H1 (cell line): Measurements from ENCODE around the gene RAP1GAP. TPM values are rescaled to one million over a fixed set of nuclear protein-coding genes. Genes with fewer than 3 reads are reported as not detected.

Experiments
- CTCF ChIA-PET: fragments of 300-600 bp; sonication (Branson Sonifier 250); formaldehyde crosslinking; loops from one replicate; lab custom pipeline; 2021; ENCODE audit not compliant: partially characterized antibody; lab: Charles Lee
- POLR2A ChIA-PET: fragments of 300-600 bp; sonication (Branson Sonifier 250); formaldehyde crosslinking; loops from one replicate; lab custom pipeline; 2021; ENCODE audit warnings: inconsistent platforms; ENCODE audit not compliant: partially characterized antibody; lab: Charles Lee
- DNase-seq, 2 experiments: peaks; one replicate each; pipeline versions ENCODE4 v3.0.0 to v3.0.0-alpha.2; 2010 to 2022; ENCODE audit warnings: low spot score in 2 of 2, low read depth in 1 of 2, mixed read lengths in 1 of 2
- FAIRE-seq: peaks from 2 replicates; lab custom pipeline; 2011; peaks lifted over from hg19 to GRCh38; lab: Jason Lieb, UNC
- H2AFZ ChIP-seq: 2 replicates; pipeline ENCODE4 v1.8.1; 2012; ENCODE audit warnings: low read length, inconsistent platforms
- H2AK5ac ChIP-seq: 2 replicates; pipeline ENCODE4 v1.6.1; 2013; ENCODE audit warnings: low read depth, low read length
- H2BK120ac ChIP-seq: replicated peaks from 2 replicates; pipeline ENCODE3; 2013; ENCODE audit warnings: low read depth, low read length, inconsistent platforms
- H2BK12ac ChIP-seq: 2 replicates; pipeline ENCODE4 v1.6.1; 2013; ENCODE audit warnings: low read depth, low read length
- H2BK15ac ChIP-seq: 2 replicates; pipeline ENCODE4 v1.6.1; 2013; ENCODE audit warnings: low read length
- H2BK20ac ChIP-seq: 2 replicates; pipeline ENCODE4 v1.6.1; 2013; ENCODE audit warnings: low read length
- H2BK5ac ChIP-seq: 2 replicates; pipeline ENCODE4 v1.6.1; 2013; ENCODE audit warnings: low read depth, low read length
- H3K14ac ChIP-seq: 2 replicates; pipeline ENCODE4 v1.6.1; 2013; ENCODE audit warnings: inconsistent platforms; ENCODE audit not compliant: insufficient read length
- H3K18ac ChIP-seq: 2 replicates; pipeline ENCODE4 v1.6.1; 2013; ENCODE audit warnings: low read length; ENCODE audit errors: extremely low read depth
- H3K23ac ChIP-seq: 2 replicates; pipeline ENCODE4 v1.6.1; 2013; ENCODE audit warnings: inconsistent platforms; ENCODE audit not compliant: insufficient read length
- H3K23me2 ChIP-seq: 2 replicates; pipeline ENCODE4 v1.6.1; 2013; ENCODE audit warnings: low read depth, low read length
- H3K27ac ChIP-seq: 2 replicates; pipeline ENCODE4 v1.6.1; 2011; ENCODE audit warnings: low read depth, low read length, inconsistent platforms
- H3K27me3 ChIP-seq, 4 experiments: replicated peaks in 1 of 4; 1 replicate in 1 of 4; 2 replicates in 3 of 4; pipeline versions ENCODE4 v1.6.1 to v1.8.1; 2011 to 2013; ENCODE audit warnings: low read length in 3 of 4, mild to moderate bottlenecking in 3 of 4, inconsistent platforms in 2 of 4, mixed read lengths in 2 of 4, moderate library complexity in 1 of 4; ENCODE audit not compliant: control insufficient read depth in 3 of 4, insufficient read depth in 3 of 4; ENCODE audit errors: extremely low read depth in 1 of 4
- H3K36me3 ChIP-seq, 4 experiments: 2 replicates each; pipeline versions ENCODE4 v1.6.1 to v1.8.1; 2011 to 2013; ENCODE audit warnings: mild to moderate bottlenecking in 4 of 4, low read length in 3 of 4, moderate library complexity in 2 of 4, control low read depth in 1 of 4, inconsistent platforms in 1 of 4; ENCODE audit not compliant: insufficient read depth in 4 of 4, control insufficient read depth in 2 of 4
- H3K4ac ChIP-seq: replicated peaks from 2 replicates; pipeline ENCODE3; 2013; ENCODE audit warnings: low read length, low read depth, mixed read lengths, inconsistent platforms; ENCODE audit not compliant: insufficient read length
- H3K4me1 ChIP-seq, 4 experiments: replicated peaks in 1 of 4; 1 replicate in 1 of 4; 2 replicates in 3 of 4; pipeline versions ENCODE4 v1.6.1 to v1.8.1; 2011 to 2013; ENCODE audit warnings: low read length in 3 of 4, inconsistent platforms in 2 of 4, mixed read lengths in 1 of 4; ENCODE audit not compliant: insufficient read depth in 4 of 4, control insufficient read depth in 3 of 4
- H3K4me2 ChIP-seq, 2 experiments: 2 replicates each; pipeline versions ENCODE4 v1.6.1 to v1.8.1; 2011 to 2013; ENCODE audit warnings: low read depth in 2 of 2, low read length in 2 of 2, control low read depth in 1 of 2, inconsistent platforms in 1 of 2, mild to moderate bottlenecking in 1 of 2; ENCODE audit not compliant: insufficient read depth in 1 of 2
- H3K4me3 ChIP-seq, 4 experiments: fragments of 200-600, 300-600 bp in 1 of 4; sonication (generic), shearing (Covaris generic), sonication (Bioruptor Twin) in 1 of 4; 2 replicates each; pipeline versions ENCODE4 v1.5.1 to v1.8.1; 2011 to 2016; ENCODE audit warnings: low read length in 4 of 4, low read depth in 3 of 4, control low read depth in 2 of 4, inconsistent platforms in 2 of 4, mild to moderate bottlenecking in 2 of 4, mixed read lengths in 1 of 4, moderate library complexity in 1 of 4; ENCODE audit not compliant: insufficient read depth in 2 of 4; ENCODE audit errors: extremely low read depth in 1 of 4
- H3K56ac ChIP-seq: replicated peaks from 2 replicates; pipeline ENCODE3; 2013; ENCODE audit warnings: low read depth, mild to moderate bottlenecking, mixed read lengths, low read length, inconsistent platforms; ENCODE audit not compliant: insufficient read length
- H3K79me1 ChIP-seq: 2 replicates; pipeline ENCODE4 v1.6.1; 2013; ENCODE audit warnings: low read depth, low read length, control low read depth
- H3K79me2 ChIP-seq, 2 experiments: 2 replicates each; pipeline versions ENCODE4 v1.6.1 to v1.8.1; 2012 to 2013; ENCODE audit warnings: low read length in 2 of 2, mild to moderate bottlenecking in 2 of 2, inconsistent platforms in 1 of 2; ENCODE audit not compliant: insufficient read depth in 2 of 2, control insufficient read depth in 1 of 2
- H3K9ac ChIP-seq, 4 experiments: replicated peaks in 1 of 4; 1 replicate in 1 of 4; 2 replicates in 3 of 4; pipeline versions ENCODE4 v1.6.1 to v1.8.1; 2011 to 2013; ENCODE audit warnings: low read depth in 3 of 4, low read length in 3 of 4, control low read depth in 2 of 4, mild to moderate bottlenecking in 2 of 4, moderate library complexity in 2 of 4, inconsistent platforms in 1 of 4; ENCODE audit errors: extremely low read depth in 1 of 4
- H3K9me3 ChIP-seq, 2 experiments: 2 replicates each; pipeline versions ENCODE4 v1.6.1 to v1.8.1; 2012 to 2013; ENCODE audit warnings: mild to moderate bottlenecking in 2 of 2, moderate library complexity in 2 of 2, control low read depth in 1 of 2, inconsistent platforms in 1 of 2, low read depth in 1 of 2, low read length in 1 of 2, mixed read lengths in 1 of 2; ENCODE audit not compliant: insufficient read depth in 2 of 2
- H4K20me1 ChIP-seq, 2 experiments: replicated peaks in 1 of 2; 2 replicates each; pipeline versions ENCODE3 to v1.8.1; 2011 to 2013; ENCODE audit warnings: inconsistent platforms in 2 of 2, low read length in 2 of 2, mild to moderate bottlenecking in 1 of 2; ENCODE audit not compliant: insufficient read depth in 2 of 2, control insufficient read depth in 1 of 2
- H4K5ac ChIP-seq: 2 replicates; pipeline ENCODE4 v1.6.1; 2013; ENCODE audit warnings: low read length, low read depth, mixed read lengths, inconsistent platforms; ENCODE audit not compliant: insufficient read length
- H4K8ac ChIP-seq: 2 replicates; pipeline ENCODE4 v1.8.0; 2013; ENCODE audit warnings: mild to moderate bottlenecking, moderate library complexity, low read length, inconsistent platforms; ENCODE audit not compliant: insufficient read depth; ENCODE audit errors: extremely low read depth
- H4K91ac ChIP-seq: replicated peaks from 2 replicates; pipeline ENCODE3; 2013; ENCODE audit warnings: low read length, mixed read lengths, inconsistent platforms; ENCODE audit not compliant: insufficient read length
- CTCF ChIP-seq, 3 experiments: IDR thresholded peaks; 1 replicate in 2 of 3; 2 replicates in 1 of 3; pipeline versions ENCODE4 v1.5.1 to v1.6.1; 2011; ENCODE audit warnings: low read length in 3 of 3, mild to moderate bottlenecking in 3 of 3, inconsistent platforms in 2 of 3, low read depth in 1 of 3, moderate library complexity in 1 of 3; ENCODE audit not compliant: insufficient read depth in 1 of 3; ENCODE audit errors: control extremely low read depth in 1 of 3
- E2F6 ChIP-seq: IDR thresholded peaks from 2 replicates; pipeline ENCODE4 v1.6.1; 2012; ENCODE audit warnings: inconsistent platforms
- MAFK ChIP-seq: IDR thresholded peaks from 2 replicates; pipeline ENCODE4 v1.6.1; 2012; ENCODE audit warnings: low read depth, mild to moderate bottlenecking, improper control_type of control experiment, low read length
- RFX5 ChIP-seq: IDR thresholded peaks from 2 replicates; pipeline ENCODE4 v1.6.1; 2011; ENCODE audit warnings: low read depth, low read length, improper control_type of control experiment, borderline replicate concordance
- TAF1 ChIP-seq: IDR thresholded peaks from 2 replicates; pipeline ENCODE4 v1.6.1; 2011; ENCODE audit warnings: mild to moderate bottlenecking, low read depth, low read length
- WGBS, 2 experiments: shearing (Covaris generic) in 1 of 2; methylation state at CpG; one replicate each; pipeline versions ENCODE4 v1.1.6 to v1.1.7; 2013 to 2015; ENCODE audit warnings: low lambda C conversion rate in 2 of 2, mixed read lengths in 2 of 2, inconsistent platforms in 1 of 2, low coverage in 1 of 2, missing lambda C conversion rate in 1 of 2; ENCODE audit not compliant: insufficient replicate concordance in 2 of 2, insufficient coverage in 1 of 2, insufficient read length in 1 of 2; ENCODE audit errors: extremely low coverage in 1 of 2, missing lambda C conversion rate in 1 of 2; 5-methylcytosine and 5-hydroxymethylcytosine counted together
- polyA plus RNA-seq, 7 experiments: library from polyadenylated mRNA; depleted of rRNA in 3 of 7; stranded (reverse) in 5 of 7; unstranded in 2 of 7; fragments of >200 nt in 5 of 7; fragments of 200-250 nt in 2 of 7; gene quantifications; 1 replicate in 5 of 7; 2 replicates in 1 of 7; 4 replicates in 1 of 7; pipeline versions ENCODE4 v1.2.1 to v1.2.3, GENCODE V29; 2011 to 2013; ENCODE audit warnings: missing spikeins in 2 of 7, mixed read lengths in 2 of 7
- total RNA-seq: library from RNA; stranded (reverse); fragmentation: NEBNext Ultra II Directional; extraction: Animal tissue kit (Norgen Biotek cat#: 25700); gene quantifications from 2 replicates; pipeline ENCODE4 v1.2.1, GENCODE V29; 2021

RAP1GAP gene
- total and polyA plus RNA-seq, 2 of the 8 experiments (the other 6 are each of a cell fraction or from before 2014, with no cell fraction given) = 8.4 TPM

- DNase-seq (no peak), FAIRE-seq (no peak)
- WGBS, 2 experiments = 92% methylated on average over 13 of the region's 13 CpGs; no CpG with 5 or more reads in 1 of the 2 experiments
- no peak overlapping the region for H4K91ac ChIP-seq
- H3K9ac ChIP-seq = no peak overlapping the region
- no peak overlapping the region for H3K4ac ChIP-seq
- ChIA-PET POLR2A (interaction anchor here (0.7 to 1.6 kb wide), 3 partner anchors 20 to 67 kb away, joined by 3 to 4 read pairs (median 3); no protein-coding TSS in a partner anchor), CTCF (interaction anchor here (0.8 to 4.8 kb wide), 24 partner anchors 9 to 355 kb away, joined by 3 to 49 read pairs (median 4); partner anchors contain the start of gene ALPL)
- H2BK15ac ChIP-seq = no peak overlapping the region
- H4K20me1 ChIP-seq = peaks cover 2 to 7% of the 10 kb centered on the region in 2 experiments
- H3K4me1 ChIP-seq = peaks cover 2 to 7% (median 4%) of the 10 kb centered on the region in 4 experiments; a peak in 6 of 7 replicates
- no peaks in the 10 kb centered on the region for H3K79me2 ChIP-seq
- no peak overlapping the region for H2AK5ac ChIP-seq
- no peak overlapping the region for H4K5ac ChIP-seq
- H3K4me2 ChIP-seq = no peak overlapping the region
- H3K23me2 ChIP-seq = peaks cover 3% of the 10 kb centered on the region; the same call in 1 of the 2 replicates
- H2BK5ac ChIP-seq = no peak overlapping the region
- H3K4me3 ChIP-seq = no peak overlapping the region
- no peak overlapping the region for H3K18ac ChIP-seq
- no peak overlapping the region for H3K23ac ChIP-seq
- H2BK120ac ChIP-seq = no peak overlapping the region
- no peak overlapping the region for H2BK12ac ChIP-seq
- no peak overlapping the region for H2BK20ac ChIP-seq
- no peak overlapping the region for H3K27ac ChIP-seq
- no peak overlapping the region for H3K14ac ChIP-seq
- H3K79me1 ChIP-seq = no peaks in the 10 kb centered on the region; the same call in none of the 2 replicates
- H2AFZ ChIP-seq = no peak overlapping the region
- peaks cover 0 to 9% (median 2%) of the 10 kb centered on the region in 4 experiments; a peak in 5 of 8 replicates for H3K36me3 ChIP-seq
- no peaks in the 10 kb centered on the region; a peak in 2 of 7 replicates for H3K27me3 ChIP-seq
- no peak for TF ChIP-seq MAFK
- no peak for TF ChIP-seq TAF1
- TF ChIP-seq CTCF (IDR thresholded peaks at IDR 0.05; ENCODE audit: control extremely low read depth in 1 of 3, insufficient read depth in 1 of 3, low read depth in 1 of 3, low read length in 3 of 3) = no peak
- no peak for TF ChIP-seq RFX5
- TF ChIP-seq E2F6 = no peak
- no peak overlapping the region for H4K8ac ChIP-seq
- no peak overlapping the region for H3K56ac ChIP-seq
- no peaks in the 10 kb centered on the region for H3K9me3 ChIP-seq
Observed at GRCh38 chr1:21572735-21573277, 96.4 kb downstream of the RAP1GAP start.
